Stimulated activated CD4-positive, alpha-beta T cell treated with anti-CD3 and anti-CD28 coated beads, Interleukin-4, amount 100 ng/mL, for 4 hours (primary cell): ENCODE results near the gene IGSF21.
"Not testable (repeated sequence)": the region's sequence is repeated elsewhere in the genome, so short reads cannot be mapped to it uniquely, and the experiment has no call there.

Experiments
- DNase-seq, 2 experiments: peaks; one replicate each; pipeline ENCODE4 v3.0.0-alpha.2; 2020

The IGSF21 gene

GRCh38 chr1:18147672-18148071, 40.1 kb downstream of the IGSF21 start:
- DNase-seq, result no peak

GRCh38 chr1:18148461-18148860, 40.9 kb downstream of the IGSF21 start:
- no peak for DNase-seq

GRCh38 chr1:18149027-18149641, 41.5 kb downstream of the IGSF21 start:
- DNase-seq, result no peak

GRCh38 chr1:18151436-18152122, 44.0 kb downstream of the IGSF21 start:
- DNase-seq, result no peak

- DNase-seq, result no peak
Measured at GRCh38 chr1:18154430-18155194, 47.0 kb downstream of the IGSF21 start.

GRCh38 chr1:18155881-18156385, 48.3 kb downstream of the IGSF21 start:
- no peak for DNase-seq

- no peak for DNase-seq
Measured at GRCh38 chr1:18157352-18157751, 49.8 kb downstream of the IGSF21 start.

- no peak for DNase-seq
Measured at GRCh38 chr1:18157968-18158367, 50.4 kb downstream of the IGSF21 start.

GRCh38 chr1:18158714-18159113, 51.1 kb downstream of the IGSF21 start:
- DNase-seq, result no peak

- DNase-seq, result no peak
Measured at GRCh38 chr1:18160290-18160942, 52.8 kb downstream of the IGSF21 start.

GRCh38 chr1:18161690-18162089, 54.1 kb downstream of the IGSF21 start:
- no peak for DNase-seq

- DNase-seq, result not testable (repeated sequence)
Measured at GRCh38 chr1:18165640-18166039, 58.0 kb downstream of the IGSF21 start.

GRCh38 chr1:18166341-18166740, 58.7 kb downstream of the IGSF21 start:
- DNase-seq, result no peak

- DNase-seq, result no peak
Measured at GRCh38 chr1:18166929-18167328, 59.3 kb downstream of the IGSF21 start.

GRCh38 chr1:18170444-18170843, 62.8 kb downstream of the IGSF21 start:
- DNase-seq, result no peak

GRCh38 chr1:18174037-18174436, 66.4 kb downstream of the IGSF21 start:
- DNase-seq, result no peak

- no peak for DNase-seq
Measured at GRCh38 chr1:18175051-18175450, 67.5 kb downstream of the IGSF21 start.

GRCh38 chr1:18175530-18176377, 68.2 kb downstream of the IGSF21 start:
- DNase-seq, result no peak

GRCh38 chr1:18176619-18177018, 69.0 kb downstream of the IGSF21 start:
- no peak for DNase-seq

GRCh38 chr1:18178111-18178510, 70.5 kb downstream of the IGSF21 start:
- DNase-seq, result no peak

GRCh38 chr1:18179009-18179408, 71.4 kb downstream of the IGSF21 start:
- no peak for DNase-seq
